ENCODE data around the gene GATAD2B.

GATAD2B gene

DNA sequence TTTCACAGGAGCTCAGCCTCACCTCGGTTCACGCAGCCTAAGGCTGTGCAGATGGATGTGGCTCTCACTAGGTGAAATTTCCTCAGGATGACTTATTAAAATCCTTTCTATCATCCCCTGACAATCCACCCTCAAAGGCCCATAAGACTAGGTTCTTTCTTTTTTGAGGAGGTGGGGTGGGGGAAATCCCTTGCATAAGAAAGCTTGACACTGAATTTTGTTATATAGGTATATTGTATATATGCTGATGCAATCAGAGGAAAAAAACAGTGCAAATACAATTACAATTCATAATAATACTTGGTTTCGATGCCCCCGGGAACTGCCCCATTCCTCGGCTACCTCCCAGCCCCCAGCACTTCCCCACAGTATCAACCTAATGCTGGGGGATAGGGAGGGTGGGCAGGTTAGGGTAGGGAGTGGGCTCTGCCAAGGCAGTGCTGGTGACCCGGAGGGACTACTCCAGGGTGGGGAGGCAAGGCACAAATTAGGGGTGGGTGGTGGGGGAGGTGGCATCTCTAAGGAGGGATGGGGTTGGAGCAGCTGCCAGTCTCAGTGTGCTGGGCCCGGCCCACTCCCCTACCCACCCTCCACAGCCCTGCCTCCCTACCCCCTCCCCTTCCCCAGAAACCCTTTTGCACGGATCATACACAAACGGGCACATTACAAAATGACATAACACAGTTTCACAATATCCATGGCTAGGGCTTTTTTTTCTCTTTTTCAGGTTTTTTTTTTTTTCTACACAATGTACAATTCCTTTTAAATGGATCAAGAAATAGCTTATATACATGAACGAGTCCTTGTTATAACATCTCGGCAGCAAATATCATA lies 116.7 kb downstream of the GATAD2B start:
- H3K4me2 ChIP-seq (ENCODE audit: low read depth, low read length, poor library complexity, severe bottlenecking): no peak overlapping the region
- H3K36me3 ChIP-seq (ENCODE audit: insufficient read depth, low read length): peaks cover 41% of the 10 kb centered on the region; the same call in 1 of the 2 replicates
- H3K4me3 ChIP-seq (ENCODE audit: low read length, poor library complexity, severe bottlenecking): no peak overlapping the region
- H3K27me3 ChIP-seq (ENCODE audit: insufficient read depth, low read length, poor library complexity, severe bottlenecking): no peaks in the 10 kb centered on the region
- no peaks in the 10 kb centered on the region for H3K79me2 ChIP-seq (ENCODE audit: insufficient read depth, low read length)
- H2AFZ ChIP-seq (ENCODE audit: low read length): no peak overlapping the region
- H4K20me1 ChIP-seq (ENCODE audit: insufficient read depth, low read length, poor library complexity, severe bottlenecking): no peaks in the 10 kb centered on the region
- no peak overlapping the region for H3K9ac ChIP-seq (ENCODE audit: low read depth, low read length, poor library complexity, severe bottlenecking)
- no peaks in the 10 kb centered on the region for H3K9me2 ChIP-seq (replicated peaks; ENCODE audit: low read depth, low read length)
- no peaks in the 10 kb centered on the region for H3K9me3 ChIP-seq (ENCODE audit: insufficient read depth, low read depth, low read length)
- no peaks in the 10 kb centered on the region for H3F3A ChIP-seq (ENCODE audit: low read depth)
- H3K4me1 ChIP-seq (ENCODE audit: insufficient read depth, low read length, poor library complexity, severe bottlenecking): no peaks in the 10 kb centered on the region
- no peak for TF ChIP-seq EZH2phosphoT487 (IDR thresholded peaks at IDR 0.05; ENCODE audit: borderline replicate concordance)
- TF ChIP-seq, protein P1, sequence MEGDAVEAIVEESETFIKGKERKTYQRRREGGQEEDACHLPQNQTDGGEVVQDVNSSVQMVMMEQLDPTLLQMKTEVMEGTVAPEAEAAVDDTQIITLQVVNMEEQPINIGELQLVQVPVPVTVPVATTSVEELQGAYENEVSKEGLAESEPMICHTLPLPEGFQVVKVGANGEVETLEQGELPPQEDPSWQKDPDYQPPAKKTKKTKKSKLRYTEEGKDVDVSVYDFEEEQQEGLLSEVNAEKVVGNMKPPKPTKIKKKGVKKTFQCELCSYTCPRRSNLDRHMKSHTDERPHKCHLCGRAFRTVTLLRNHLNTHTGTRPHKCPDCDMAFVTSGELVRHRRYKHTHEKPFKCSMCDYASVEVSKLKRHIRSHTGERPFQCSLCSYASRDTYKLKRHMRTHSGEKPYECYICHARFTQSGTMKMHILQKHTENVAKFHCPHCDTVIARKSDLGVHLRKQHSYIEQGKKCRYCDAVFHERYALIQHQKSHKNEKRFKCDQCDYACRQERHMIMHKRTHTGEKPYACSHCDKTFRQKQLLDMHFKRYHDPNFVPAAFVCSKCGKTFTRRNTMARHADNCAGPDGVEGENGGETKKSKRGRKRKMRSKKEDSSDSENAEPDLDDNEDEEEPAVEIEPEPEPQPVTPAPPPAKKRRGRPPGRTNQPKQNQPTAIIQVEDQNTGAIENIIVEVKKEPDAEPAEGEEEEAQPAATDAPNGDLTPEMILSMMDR (conservative IDR thresholded peaks at IDR 0.05; ENCODE audit: low read length): no peak

DNA sequence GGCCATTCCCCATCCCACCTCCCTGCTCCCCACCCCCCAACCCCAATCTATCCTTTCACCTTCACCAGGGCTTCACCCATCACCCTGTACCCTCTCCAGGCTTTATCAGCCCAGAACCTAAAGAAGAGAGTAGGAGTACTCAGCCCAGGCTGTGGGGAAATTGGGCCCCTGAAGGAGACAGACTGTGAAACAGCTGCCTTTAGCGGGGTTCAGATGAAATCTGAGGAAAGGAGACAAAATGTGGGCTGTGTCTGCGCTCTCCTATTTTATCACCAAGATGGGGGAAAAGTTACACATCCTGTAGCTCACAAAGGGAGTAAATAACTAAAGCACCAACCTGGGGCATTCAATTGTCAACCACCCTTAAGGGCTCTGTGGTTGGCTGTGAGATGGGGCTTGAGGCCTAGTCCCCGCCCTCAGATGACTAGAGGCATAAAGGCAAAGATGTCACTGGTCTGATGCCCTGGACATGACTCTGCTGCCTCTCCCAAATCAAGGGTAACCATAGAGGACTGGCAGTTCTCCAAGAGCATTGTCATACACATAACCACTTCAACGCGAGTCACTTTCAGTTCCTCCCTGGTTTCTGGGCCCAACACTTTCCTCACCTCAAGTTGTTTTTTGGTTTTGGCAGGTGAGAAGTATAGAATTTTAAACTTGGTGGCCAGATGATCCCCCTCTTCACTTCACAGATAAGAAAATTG lies 117.6 kb downstream of the GATAD2B start:
- Histone ChIP-seq H4K20me1 (ENCODE audit: insufficient read depth, low read length, poor library complexity, severe bottlenecking) (no peaks in the 10 kb centered on the region), H3K4me2 (ENCODE audit: low read depth, low read length, poor library complexity, severe bottlenecking) (no peak overlapping the region), H3K9me2 (replicated peaks; ENCODE audit: low read depth, low read length) (no peaks in the 10 kb centered on the region), H3K27me3 (ENCODE audit: insufficient read depth, low read length, poor library complexity, severe bottlenecking) (no peaks in the 10 kb centered on the region), H3K79me2 (ENCODE audit: insufficient read depth, low read length) (no peaks in the 10 kb centered on the region), H2AFZ (ENCODE audit: low read length) (no peak overlapping the region), H3K4me3 (ENCODE audit: low read length, poor library complexity, severe bottlenecking) (no peak overlapping the region), H3K9me3 (ENCODE audit: insufficient read depth, low read depth, low read length) (no peaks in the 10 kb centered on the region), H3K36me3 (ENCODE audit: insufficient read depth, low read length) (peaks cover 37% of the 10 kb centered on the region; the same call in 1 of the 2 replicates), H3F3A (ENCODE audit: low read depth) (no peaks in the 10 kb centered on the region), H3K9ac (ENCODE audit: low read depth, low read length, poor library complexity, severe bottlenecking) (no peak overlapping the region), H3K4me1 (ENCODE audit: insufficient read depth, low read length, poor library complexity, severe bottlenecking) (no peaks in the 10 kb centered on the region)
- TF ChIP-seq EZH2phosphoT487 (IDR thresholded peaks at IDR 0.05; ENCODE audit: borderline replicate concordance): no peak
- TF ChIP-seq, protein P1 (conservative IDR thresholded peaks at IDR 0.05; ENCODE audit: low read length): no peak

DNA sequence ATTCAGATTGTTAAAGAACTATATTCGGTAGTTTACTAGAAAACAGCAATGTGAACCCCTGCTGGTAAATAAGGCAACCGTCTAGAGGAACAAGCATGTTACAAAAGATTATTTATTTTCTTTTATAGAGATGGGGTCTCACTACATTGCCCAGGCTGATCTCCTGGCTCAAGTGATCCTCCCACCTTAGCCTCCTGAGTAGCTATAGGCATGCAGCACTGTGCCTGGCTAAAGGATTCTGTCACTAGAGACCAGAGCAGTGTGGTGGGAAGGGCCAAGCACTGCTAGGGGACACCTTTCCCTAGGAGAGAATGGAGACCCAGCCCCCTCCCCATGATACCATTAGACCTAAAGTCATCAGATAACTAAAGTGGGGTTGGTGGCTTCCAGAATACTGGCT lies 118.7 kb downstream of the GATAD2B start:
- H3K79me2 ChIP-seq (ENCODE audit: insufficient read depth, low read length): no peaks in the 10 kb centered on the region
- H3K36me3 ChIP-seq (ENCODE audit: insufficient read depth, low read length): peaks cover 26% of the 10 kb centered on the region; the same call in 1 of the 2 replicates
- H3K27me3 ChIP-seq (ENCODE audit: insufficient read depth, low read length, poor library complexity, severe bottlenecking): no peaks in the 10 kb centered on the region
- no peak overlapping the region for H3K9ac ChIP-seq (ENCODE audit: low read depth, low read length, poor library complexity, severe bottlenecking)
- no peaks in the 10 kb centered on the region for H4K20me1 ChIP-seq (ENCODE audit: insufficient read depth, low read length, poor library complexity, severe bottlenecking)
- H3K4me1 ChIP-seq (ENCODE audit: insufficient read depth, low read length, poor library complexity, severe bottlenecking): no peaks in the 10 kb centered on the region
- H2AFZ ChIP-seq (ENCODE audit: low read length): no peak overlapping the region
- no peaks in the 10 kb centered on the region for H3F3A ChIP-seq (ENCODE audit: low read depth)
- H3K9me3 ChIP-seq (ENCODE audit: insufficient read depth, low read depth, low read length): no peaks in the 10 kb centered on the region
- no peak overlapping the region for H3K4me3 ChIP-seq (ENCODE audit: low read length, poor library complexity, severe bottlenecking)
- TF ChIP-seq, protein P1 (conservative IDR thresholded peaks at IDR 0.05; ENCODE audit: low read length): no peak
- TF ChIP-seq EZH2phosphoT487 (IDR thresholded peaks at IDR 0.05; ENCODE audit: borderline replicate concordance): no peak
- H3K4me2 ChIP-seq (ENCODE audit: low read depth, low read length, poor library complexity, severe bottlenecking): no peak overlapping the region
- no peaks in the 10 kb centered on the region for H3K9me2 ChIP-seq (replicated peaks; ENCODE audit: low read depth, low read length)

All from Loucy (cell line).